SJCRH30 (cell line): Measurements from ENCODE around the gene VOPP1. TPM values are rescaled to one million over a fixed set of nuclear protein-coding genes. Genes with fewer than 3 reads are reported as not detected.
"Not testable (repeated sequence)": the region's sequence is repeated elsewhere in the genome, so short reads cannot be mapped to it uniquely, and the experiment has no call there.

Experiments used
- DNase-seq, 2 experiments: peaks; one replicate each; pipeline ENCODE4 v3.0.0-alpha.2; 2015 to 2020
- H3K27ac ChIP-seq: fragments of 250-450 bp; sonication (Bioruptor Pico); 2 replicates; pipeline ENCODE4 v1.5.1; 2020; ENCODE audit warnings: mild to moderate bottlenecking, moderate library complexity
- H3K27me3 ChIP-seq: fragments of 250-450 bp; sonication (Bioruptor Pico); 2 replicates; pipeline ENCODE4 v1.5.1; 2020; ENCODE audit warnings: mild to moderate bottlenecking, moderate library complexity
- H3K36me3 ChIP-seq: fragments of 250-450 bp; sonication (Bioruptor Pico); 2 replicates; pipeline ENCODE4 v1.5.1; 2020; ENCODE audit warnings: mild to moderate bottlenecking, moderate library complexity
- H3K4me1 ChIP-seq: fragments of 250-450 bp; sonication (Bioruptor Pico); 2 replicates; pipeline ENCODE4 v1.5.1; 2020; ENCODE audit warnings: mild to moderate bottlenecking, moderate library complexity
- H3K4me3 ChIP-seq: fragments of 250-450 bp; sonication (Bioruptor Pico); 2 replicates; pipeline ENCODE4 v1.5.1; 2020; ENCODE audit warnings: mild to moderate bottlenecking, moderate library complexity
- H3K9me3 ChIP-seq: fragments of 250-450 bp; sonication (Bioruptor Pico); replicated peaks from 2 replicates; pipeline ENCODE4 v1.5.1; 2020; ENCODE audit warnings: mild to moderate bottlenecking, moderate library complexity
- total RNA-seq: library from RNA; depleted of rRNA; stranded (reverse); fragments of >200 nt; shearing (Covaris generic); gene quantifications from 2 replicates; pipeline ENCODE4 v1.2.3, GENCODE V29; 2014

VOPP1 gene
- total RNA-seq, 1 experiment from 2014 or later: 89.8 TPM

- H3K27ac ChIP-seq: no peak overlapping the region
- DNase-seq: no peak
These were observed 18.4 kb upstream of the VOPP1 start for GRCh38 chr7:55590517-55591281.

GRCh38 chr7:55589905-55590304, 17.6 kb upstream of the VOPP1 start:
- DNase-seq: no peak
- H3K27me3 ChIP-seq: no peaks in the 10 kb centered on the region; the same call in 1 of the 2 replicates
- H3K4me3 ChIP-seq: no peak overlapping the region
- no peaks in the 10 kb centered on the region for H3K36me3 ChIP-seq
- H3K9me3 ChIP-seq: no peaks in the 10 kb centered on the region
- no peak overlapping the region for H3K27ac ChIP-seq
- 0 out of 2 replicates have a peak, but pooled peaks cover 2% of the 10 kb centered on the region for H3K4me1 ChIP-seq

More at GRCh38 chr7:55590517-55591281, 18.4 kb upstream of the VOPP1 start:
- no peaks in the 10 kb centered on the region for H3K9me3 ChIP-seq
- H3K4me3 ChIP-seq: no peak overlapping the region
- no peaks in the 10 kb centered on the region; the same call in 1 of the 2 replicates for H3K27me3 ChIP-seq
- H3K4me1 ChIP-seq: no peaks in the 10 kb centered on the region
- no peaks in the 10 kb centered on the region for H3K36me3 ChIP-seq

GRCh38 chr7:55588976-55589604, 16.8 kb upstream of the VOPP1 start:
- no peaks in the 10 kb centered on the region for H3K9me3 ChIP-seq
- no peak overlapping the region for H3K27ac ChIP-seq
- no peaks in the 10 kb centered on the region for H3K36me3 ChIP-seq
- DNase-seq: no peak
- H3K4me1 ChIP-seq: 0 out of 2 replicates have a peak, but pooled peaks cover 3% of the 10 kb centered on the region
- H3K27me3 ChIP-seq: no peaks in the 10 kb centered on the region; the same call in 1 of the 2 replicates
- H3K4me3 ChIP-seq: no peak overlapping the region

GRCh38 chr7:55588379-55588699, 16.0 kb upstream of the VOPP1 start:
- H3K9me3 ChIP-seq: no peaks in the 10 kb centered on the region
- no peak overlapping the region for H3K4me3 ChIP-seq
- H3K36me3 ChIP-seq: no peaks in the 10 kb centered on the region
- DNase-seq: no peak
- H3K27me3 ChIP-seq: no peaks in the 10 kb centered on the region; the same call in 1 of the 2 replicates
- 0 out of 2 replicates have a peak, but pooled peaks cover 3% of the 10 kb centered on the region for H3K4me1 ChIP-seq
- H3K27ac ChIP-seq: no peak overlapping the region

GRCh38 chr7:55587687-55588378, 15.5 kb upstream of the VOPP1 start:
- no peaks in the 10 kb centered on the region for H3K36me3 ChIP-seq
- H3K4me3 ChIP-seq: no peak overlapping the region
- H3K27ac ChIP-seq: no peak overlapping the region
- no peaks in the 10 kb centered on the region; the same call in 1 of the 2 replicates for H3K27me3 ChIP-seq
- DNase-seq: no peak
- H3K4me1 ChIP-seq: 0 out of 2 replicates have a peak, but pooled peaks cover 3% of the 10 kb centered on the region
- no peaks in the 10 kb centered on the region for H3K9me3 ChIP-seq

GRCh38 chr7:55582656-55583055, 10.4 kb upstream of the VOPP1 start:
- not testable (repeated sequence) for DNase-seq, H3K27ac ChIP-seq, H3K4me1 ChIP-seq, H3K9me3 ChIP-seq, H3K4me3 ChIP-seq, H3K36me3 ChIP-seq, H3K27me3 ChIP-seq

GRCh38 chr7:55576753-55577152, 4.5 kb upstream of the VOPP1 start:
- no peak for DNase-seq
- H3K9me3 ChIP-seq: 0 out of 2 replicates have a peak, but pooled peaks cover 2% of the 10 kb centered on the region
- H3K27me3 ChIP-seq: no peaks in the 10 kb centered on the region
- peaks cover 18% of the 10 kb centered on the region for H3K4me1 ChIP-seq
- H3K27ac ChIP-seq: no peak overlapping the region
- H3K4me3 ChIP-seq: no peak overlapping the region
- H3K36me3 ChIP-seq: no peaks in the 10 kb centered on the region

GRCh38 chr7:55575733-55576132, 3.4 kb upstream of the VOPP1 start:
- H3K27ac ChIP-seq: no peak overlapping the region
- DNase-seq: no peak
- peaks cover 18% of the 10 kb centered on the region for H3K4me1 ChIP-seq
- 0 out of 2 replicates have a peak, but pooled peaks cover 2% of the 10 kb centered on the region for H3K9me3 ChIP-seq
- no peak overlapping the region for H3K4me3 ChIP-seq
- H3K36me3 ChIP-seq: no peaks in the 10 kb centered on the region
- H3K27me3 ChIP-seq: no peaks in the 10 kb centered on the region

- H3K36me3 ChIP-seq: no peaks in the 10 kb centered on the region
- H3K27ac ChIP-seq: no peak overlapping the region
- peaks cover 18% of the 10 kb centered on the region for H3K4me1 ChIP-seq
- DNase-seq: peak in 1 of 2 experiments; percentile 23
- H3K27me3 ChIP-seq: no peaks in the 10 kb centered on the region
- H3K4me3 ChIP-seq: no peak overlapping the region
- H3K9me3 ChIP-seq: 0 out of 2 replicates have a peak, but pooled peaks cover 2% of the 10 kb centered on the region
These were observed 2.8 kb upstream of the VOPP1 start for GRCh38 chr7:55575098-55575497.

GRCh38 chr7:55574051-55574717, 1.9 kb upstream of the VOPP1 start:
- Histone ChIP-seq H3K4me3 (no peak overlapping the region), H3K36me3 (no peaks in the 10 kb centered on the region), H3K27me3 (no peaks in the 10 kb centered on the region), H3K27ac (no peak overlapping the region), H3K9me3 (0 out of 2 replicates have a peak, but pooled peaks cover under 1% of the 10 kb centered on the region), H3K4me1 (peaks cover 18% of the 10 kb centered on the region)
- DNase-seq: peak; percentile 37 to 60

GRCh38 chr7:55573234-55573900, 1.1 kb upstream of the VOPP1 start:
- no peaks in the 10 kb centered on the region for H3K9me3 ChIP-seq
- no peaks in the 10 kb centered on the region for H3K27me3 ChIP-seq
- H3K4me1 ChIP-seq: peaks cover 18% of the 10 kb centered on the region
- H3K27ac ChIP-seq: no peak overlapping the region
- H3K4me3 ChIP-seq: peak overlapping the region; percentile 100
- DNase-seq: no peak
- no peaks in the 10 kb centered on the region for H3K36me3 ChIP-seq

- Histone ChIP-seq H3K27ac (peak overlapping the region; percentile 92), H3K27me3 (no peaks in the 10 kb centered on the region), H3K9me3 (no peaks in the 10 kb centered on the region), H3K36me3 (peaks cover 2% of the 10 kb centered on the region; the same call in 1 of the 2 replicates), H3K4me3 (peak overlapping the region; percentile 100), H3K4me1 (peaks cover 18% of the 10 kb centered on the region)
- peak; percentile 72 to 73 for DNase-seq
These were observed 558 bp downstream of the VOPP1 start for GRCh38 chr7:55571511-55572377.

GRCh38 chr7:55570939-55571338, 1.4 kb downstream of the VOPP1 start:
- peak in 1 of 2 experiments; percentile 31 for DNase-seq

More at GRCh38 chr7:55570939-55571338, 1.4 kb downstream of the VOPP1 start:
- H3K27me3 ChIP-seq: no peaks in the 10 kb centered on the region
- peaks cover 18% of the 10 kb centered on the region for H3K4me1 ChIP-seq
- H3K9me3 ChIP-seq: no peaks in the 10 kb centered on the region
- peak overlapping the region; percentile 100 for H3K4me3 ChIP-seq
- peak overlapping the region; percentile 92 for H3K27ac ChIP-seq
- H3K36me3 ChIP-seq: peaks cover 2% of the 10 kb centered on the region; the same call in 1 of the 2 replicates
